GM12891 (cell line): ENCODE measurements around the gene GTF3C5.

Experiments
- POLR2A ChIP-seq: IDR thresholded peaks from 2 replicates; pipeline ENCODE4 v1.6.1; 2011; ENCODE audit warnings: low read depth, low read length, control low read depth
- POLR2AphosphoS5 ChIP-seq: IDR thresholded peaks from 2 replicates; pipeline ENCODE4 v1.6.1; 2011; ENCODE audit warnings: low read depth, low read length, control low read depth
- TAF1 ChIP-seq: IDR thresholded peaks from 2 replicates; pipeline ENCODE4 v1.6.1; 2011; ENCODE audit warnings: low read depth, low read length, control low read depth

DNA sequence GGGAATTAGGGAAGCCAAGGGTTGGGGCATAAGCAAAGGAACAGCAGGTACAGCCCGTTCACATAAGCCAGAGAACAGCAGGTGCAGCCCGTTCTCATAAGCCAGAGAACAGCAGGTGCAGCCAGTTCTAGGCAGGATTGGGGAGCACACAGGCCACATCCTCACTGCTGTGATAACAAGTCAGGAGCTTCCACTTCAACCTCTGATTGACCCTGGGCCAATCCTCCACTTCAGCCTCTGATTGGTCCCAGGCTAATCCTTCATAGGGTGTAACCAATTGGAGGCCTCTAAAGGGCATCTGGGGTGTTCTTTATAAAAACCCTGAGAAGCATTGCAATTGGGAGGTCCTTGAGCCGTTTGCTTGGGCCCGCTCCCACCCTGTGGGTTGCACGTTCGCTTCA is 58.5 kb downstream of the GTF3C5 start:
- TF ChIP-seq POLR2A (no peak), TAF1 (no peak), POLR2AphosphoS5 (no peak)
